NT2/D1 (cell line): ENCODE measurements around the gene SPATA9.

Source experiments
- SUZ12 ChIP-seq: IDR thresholded peaks from 2 replicates; pipeline ENCODE4 v1.6.1; 2011; ENCODE audit not compliant: insufficient read length, insufficient read depth; ENCODE audit errors: extremely low read depth
- YY1 ChIP-seq: IDR thresholded peaks from 2 replicates; pipeline ENCODE4 v1.6.1; 2011; ENCODE audit not compliant: insufficient read length, insufficient read depth
- ZNF274 ChIP-seq: IDR thresholded peaks from 2 replicates; pipeline ENCODE4 v1.6.1; 2011; ENCODE audit warnings: mild to moderate bottlenecking, low read depth, low read length

DNA sequence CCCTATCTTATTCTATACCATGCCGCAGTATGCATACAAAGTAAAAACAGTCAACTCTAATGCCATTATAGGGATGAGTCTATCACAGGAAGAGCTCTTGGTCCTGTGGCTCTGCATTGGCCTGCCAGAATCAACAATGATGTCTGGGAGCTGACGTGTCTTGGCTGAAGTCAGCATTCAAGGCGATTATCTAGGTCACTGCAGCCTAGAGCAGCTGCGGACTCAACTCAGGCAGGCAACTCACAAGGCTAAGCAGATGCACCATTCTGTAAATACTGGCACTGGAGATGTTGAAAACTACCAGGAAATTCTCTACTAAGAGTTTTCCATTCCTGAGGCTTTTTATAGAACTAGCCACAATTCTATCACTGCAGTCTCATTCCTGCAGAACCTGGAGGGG lies 13.3 kb downstream of the SPATA9 start:
- no peak for TF ChIP-seq SUZ12
- TF ChIP-seq YY1 = no peak
- TF ChIP-seq ZNF274 = no peak
